ENCODE measurements around the gene EPDR1. TPM values are rescaled to one million over a fixed set of nuclear protein-coding genes. Genes with fewer than 3 reads are reported as not detected.

Gene EPDR1
- 0.20 TPM in 1 of 2 replicates, not detected in the other for polyA plus RNA-seq (2011; rRNA removed)
- 0.09 TPM in 1 of 2 replicates, not detected in the other for polyA minus RNA-seq (2011; rRNA and poly(A)+ RNA removed)

DNA sequence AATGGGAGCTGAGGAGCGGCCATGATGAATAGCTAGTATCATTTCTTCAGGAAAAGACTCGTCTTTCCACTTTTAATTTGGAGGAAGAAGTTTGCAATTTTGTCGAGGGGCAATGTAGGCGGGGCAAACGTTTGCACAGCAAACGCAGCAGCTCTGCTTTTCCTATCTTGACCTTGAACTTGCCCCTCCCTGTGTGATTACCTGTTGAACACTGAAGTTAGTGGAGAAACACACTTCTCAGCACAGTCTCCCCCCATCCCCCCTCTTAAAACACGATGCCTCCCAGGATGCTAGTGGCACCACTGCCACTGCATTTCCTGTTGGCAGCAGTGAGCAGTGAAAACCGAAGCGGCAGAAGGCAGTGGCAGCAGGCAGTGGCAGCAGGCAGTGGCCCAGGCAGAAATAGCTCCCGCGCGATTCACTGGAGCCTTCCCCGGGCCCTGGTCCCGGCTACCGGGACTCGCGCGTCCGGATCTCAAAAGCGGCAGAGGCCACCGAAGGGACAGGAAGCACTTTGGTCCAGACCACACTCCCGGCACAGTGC lies at the start of gene EPDR1:
EPDR1 (plus strand) TSS at position 336 of the 544 bp plus-strand sequence. CDS start 300 bp downstream, outside the sequence.
- ChIA-PET POLR2A (no interaction called here), CTCF (no interaction called here)
- Histone ChIP-seq H3K27me3 (ENCODE audit: control insufficient read depth, insufficient read depth, low read length) (no peaks in the 10 kb centered on the region), H3K27ac (ENCODE audit: low read depth, low read length) (no peak within 1 kb of the TSS), H3K9me3 (ENCODE audit: control insufficient read depth, insufficient read depth, low read length) (peaks cover 20% of the 10 kb centered on the region), H3K4me3 (ENCODE audit: low read depth, low read length) (no peak within 1 kb of the TSS)
- no peak for DNase-seq (ENCODE audit: low read depth, low spot score)
- TF ChIP-seq, protein P1, sequence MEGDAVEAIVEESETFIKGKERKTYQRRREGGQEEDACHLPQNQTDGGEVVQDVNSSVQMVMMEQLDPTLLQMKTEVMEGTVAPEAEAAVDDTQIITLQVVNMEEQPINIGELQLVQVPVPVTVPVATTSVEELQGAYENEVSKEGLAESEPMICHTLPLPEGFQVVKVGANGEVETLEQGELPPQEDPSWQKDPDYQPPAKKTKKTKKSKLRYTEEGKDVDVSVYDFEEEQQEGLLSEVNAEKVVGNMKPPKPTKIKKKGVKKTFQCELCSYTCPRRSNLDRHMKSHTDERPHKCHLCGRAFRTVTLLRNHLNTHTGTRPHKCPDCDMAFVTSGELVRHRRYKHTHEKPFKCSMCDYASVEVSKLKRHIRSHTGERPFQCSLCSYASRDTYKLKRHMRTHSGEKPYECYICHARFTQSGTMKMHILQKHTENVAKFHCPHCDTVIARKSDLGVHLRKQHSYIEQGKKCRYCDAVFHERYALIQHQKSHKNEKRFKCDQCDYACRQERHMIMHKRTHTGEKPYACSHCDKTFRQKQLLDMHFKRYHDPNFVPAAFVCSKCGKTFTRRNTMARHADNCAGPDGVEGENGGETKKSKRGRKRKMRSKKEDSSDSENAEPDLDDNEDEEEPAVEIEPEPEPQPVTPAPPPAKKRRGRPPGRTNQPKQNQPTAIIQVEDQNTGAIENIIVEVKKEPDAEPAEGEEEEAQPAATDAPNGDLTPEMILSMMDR (IDR thresholded peaks at IDR 0.05; ENCODE audit: low read depth, low read length): no peak

DNA sequence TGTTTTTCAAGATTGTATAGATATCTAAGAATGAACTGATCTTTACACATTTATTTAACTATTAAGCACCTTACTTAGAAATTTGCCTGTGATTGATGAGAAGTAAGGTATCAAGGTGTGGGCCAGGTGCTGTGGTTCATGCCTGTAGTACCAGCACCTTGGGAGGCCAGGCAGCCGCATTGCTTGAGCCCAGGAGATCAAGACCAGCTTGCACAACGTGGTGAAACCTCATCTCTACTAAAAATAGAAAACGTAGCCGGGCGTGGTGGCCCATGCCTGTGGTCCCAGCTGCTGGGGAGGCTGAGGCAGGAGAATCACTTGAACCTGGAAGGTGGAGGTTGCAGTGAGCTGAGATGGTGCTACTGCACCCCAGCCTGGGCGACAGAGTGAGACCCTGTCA lies 38.4 kb upstream of the EPDR1 start:
- POLR2A ChIA-PET: no interaction called here
- TF ChIP-seq, protein P1 (IDR thresholded peaks at IDR 0.05; ENCODE audit: low read depth, low read length): no peak
- Histone ChIP-seq H3K27ac (ENCODE audit: low read depth, low read length) (no peak overlapping the region), H3K27me3 (ENCODE audit: control insufficient read depth, insufficient read depth, low read length) (no peaks in the 10 kb centered on the region), H3K9me3 (ENCODE audit: control insufficient read depth, insufficient read depth, low read length) (peaks cover 4% of the 10 kb centered on the region), H3K4me3 (ENCODE audit: low read depth, low read length) (no peak overlapping the region)
- DNase-seq (ENCODE audit: low read depth, low spot score): no peak
- CTCF ChIA-PET: no interaction called here

DNA sequence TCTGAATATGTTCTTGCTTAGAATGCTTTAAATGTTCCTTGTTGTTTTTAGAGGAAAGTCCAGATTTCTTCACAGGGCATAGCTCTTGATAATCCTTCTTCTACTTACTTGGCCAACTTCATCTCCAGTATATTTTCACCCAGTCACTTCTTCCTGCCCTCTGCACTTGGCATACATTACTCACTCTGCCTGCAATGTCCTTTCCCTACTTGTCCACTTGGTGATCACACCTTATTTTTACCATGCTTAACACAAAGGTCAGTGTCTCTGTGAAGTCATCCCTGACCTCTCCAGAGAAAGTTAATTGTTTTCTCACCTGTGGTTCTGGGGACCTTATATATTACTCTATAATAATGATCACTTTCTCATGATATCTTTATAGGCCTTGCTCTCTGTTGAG lies 27.1 kb upstream of the EPDR1 start:
- DNase-seq (ENCODE audit: low read depth, low spot score): no peak
- TF ChIP-seq, protein P1 (IDR thresholded peaks at IDR 0.05; ENCODE audit: low read depth, low read length): no peak
- Histone ChIP-seq H3K9me3 (ENCODE audit: control insufficient read depth, insufficient read depth, low read length) (no peaks in the 10 kb centered on the region), H3K4me3 (ENCODE audit: low read depth, low read length) (no peak overlapping the region), H3K27ac (ENCODE audit: low read depth, low read length) (no peak overlapping the region), H3K27me3 (ENCODE audit: control insufficient read depth, insufficient read depth, low read length) (no peaks in the 10 kb centered on the region)
- ChIA-PET POLR2A (no interaction called here), CTCF (no interaction called here)

DNA sequence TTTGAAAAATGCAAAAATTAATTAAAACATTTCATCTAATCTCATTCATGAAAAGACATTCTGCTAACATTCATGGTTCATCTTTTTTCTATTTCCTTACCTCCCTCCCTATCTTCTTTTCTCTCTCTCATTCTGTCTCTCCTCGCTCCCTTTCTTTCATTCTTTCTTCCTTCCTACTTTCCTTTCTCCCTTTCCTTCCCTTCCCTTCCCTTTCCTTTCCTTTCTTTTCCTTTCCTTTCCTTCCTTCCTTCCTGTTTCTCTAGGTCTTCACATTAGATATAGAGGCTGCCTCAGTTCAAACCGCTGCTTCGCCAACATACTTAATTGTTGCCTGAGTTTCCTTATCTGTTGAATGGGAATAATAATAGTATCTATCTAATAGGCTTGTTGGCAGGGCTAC lies 25.8 kb upstream of the EPDR1 start:
- ChIA-PET POLR2A (no interaction called here), CTCF (no interaction called here)
- TF ChIP-seq, protein P1 (IDR thresholded peaks at IDR 0.05; ENCODE audit: low read depth, low read length): no peak
- no peak for DNase-seq (ENCODE audit: low read depth, low spot score)
- Histone ChIP-seq H3K27me3 (ENCODE audit: control insufficient read depth, insufficient read depth, low read length) (no peaks in the 10 kb centered on the region), H3K4me3 (ENCODE audit: low read depth, low read length) (no peak overlapping the region), H3K9me3 (ENCODE audit: control insufficient read depth, insufficient read depth, low read length) (no peaks in the 10 kb centered on the region), H3K27ac (ENCODE audit: low read depth, low read length) (no peak overlapping the region)

DNA sequence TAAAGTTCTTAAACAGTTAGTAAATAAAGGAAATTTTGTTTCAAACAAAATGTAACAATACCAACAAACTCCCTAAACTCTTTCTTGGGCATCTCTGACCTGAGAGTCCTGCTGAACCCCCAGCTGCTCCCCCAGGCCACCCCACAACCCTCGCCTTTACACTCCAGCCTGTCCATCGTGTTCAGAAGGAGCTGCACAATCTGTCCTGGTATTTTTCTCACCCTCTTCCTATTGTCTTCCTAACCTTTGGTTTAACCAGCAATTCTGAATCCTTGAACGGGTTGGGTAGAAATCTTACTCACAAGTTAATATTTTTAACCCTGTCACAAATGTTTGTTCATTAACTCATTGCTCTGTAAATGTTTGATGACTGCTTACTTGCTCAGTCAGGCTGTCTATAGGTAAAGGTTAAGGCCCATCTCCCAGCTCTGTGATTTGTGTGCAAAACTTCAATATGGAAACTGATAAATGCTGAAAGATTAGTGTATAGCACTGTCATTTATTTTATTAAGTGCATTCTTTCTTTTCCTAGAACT lies 20.7 kb upstream of the EPDR1 start:
- CTCF ChIA-PET: no interaction called here

More for the DNA sequence above, 20.7 kb upstream of the EPDR1 start:
- Histone ChIP-seq H3K4me3 (ENCODE audit: low read depth, low read length) (no peak overlapping the region), H3K27ac (ENCODE audit: low read depth, low read length) (no peak overlapping the region), H3K9me3 (ENCODE audit: control insufficient read depth, insufficient read depth, low read length) (no peaks in the 10 kb centered on the region; the same call in 1 of the 2 replicates), H3K27me3 (ENCODE audit: control insufficient read depth, insufficient read depth, low read length) (no peaks in the 10 kb centered on the region)
- POLR2A ChIA-PET: no interaction called here
- no peak for DNase-seq (ENCODE audit: low read depth, low spot score)
- TF ChIP-seq, protein P1 (IDR thresholded peaks at IDR 0.05; ENCODE audit: low read depth, low read length): no peak

Measured in AG04450 (cell line).